Measurements from ENCODE around the gene DGCR8.

DGCR8 gene

GRCh38 chr22:20140521-20140964, 60.5 kb downstream of the DGCR8 start:
- H2BK5ac ChIP-seq (ENCODE audit: low read depth, low read length, poor library complexity) = no peak overlapping the region
- no peak overlapping the region for H4K91ac ChIP-seq (ENCODE audit: low read depth, low read length)
- no peak overlapping the region for H2BK120ac ChIP-seq (ENCODE audit: insufficient read depth, low read length, poor library complexity)
- no peak overlapping the region for H3K4me3 ChIP-seq (ENCODE audit: low read depth, low read length)
- no peak overlapping the region for H3K14ac ChIP-seq (ENCODE audit: low read length)
- WGBS (ENCODE audit: extremely low coverage, insufficient coverage, insufficient read length) = no CpG with 5 or more reads among the region's 17 CpGs
- no peak overlapping the region for H3K27ac ChIP-seq (ENCODE audit: low read depth, low read length)
- peaks cover 7% of the 10 kb centered on the region for H3K79me1 ChIP-seq (ENCODE audit: low read length)
- no peak overlapping the region for H4K8ac ChIP-seq (ENCODE audit: low read depth, low read length)
- H3K18ac ChIP-seq (ENCODE audit: low read length) = no peak overlapping the region
- no peak overlapping the region for H2AFZ ChIP-seq (ENCODE audit: insufficient read depth, low read length, poor library complexity)
- H2AK5ac ChIP-seq (ENCODE audit: low read length) = no peak overlapping the region
- H3K36me3 ChIP-seq (ENCODE audit: control insufficient read depth in 1 of 2, insufficient read depth in 2 of 2, low read length in 2 of 2) = peaks cover 20 to 28% of the 10 kb centered on the region in 2 experiments
- no peak for DNase-seq
- no peak overlapping the region for H3K9ac ChIP-seq (ENCODE audit: low read length)
- H3K4me2 ChIP-seq (ENCODE audit: low read length) = no peak overlapping the region
- H4K12ac ChIP-seq (ENCODE audit: low read depth, low read length) = no peak overlapping the region
- H3K4me1 ChIP-seq (ENCODE audit: control insufficient read depth in 1 of 2, insufficient read depth in 2 of 2, low read length in 2 of 2) = peaks cover 13 to 15% of the 10 kb centered on the region in 2 experiments
- no peaks in the 10 kb centered on the region for H3K27me3 ChIP-seq (ENCODE audit: insufficient read depth, low read length)
- no peak overlapping the region for H3K4ac ChIP-seq (ENCODE audit: low read depth, low read length)
- H3K9me3 ChIP-seq (ENCODE audit: insufficient read depth, low read depth, low read length) = peaks cover 4% of the 10 kb centered on the region
- no peaks in the 10 kb centered on the region for H3K79me2 ChIP-seq (ENCODE audit: control insufficient read depth, insufficient read depth, low read length, poor library complexity)
- H3K23ac ChIP-seq (ENCODE audit: low read length) = no peak overlapping the region
- H2BK12ac ChIP-seq (ENCODE audit: low read length) = no peak overlapping the region

- no peak overlapping the region for H4K12ac ChIP-seq (ENCODE audit: low read depth, low read length)
- H2AK5ac ChIP-seq (ENCODE audit: low read length) = peak overlapping the region; percentile 6
- no peak overlapping the region for H3K4me3 ChIP-seq (ENCODE audit: low read depth, low read length)
- peak overlapping the region; percentile 18 for H3K18ac ChIP-seq (ENCODE audit: low read length)
- peaks cover 7% of the 10 kb centered on the region for H3K79me1 ChIP-seq (ENCODE audit: low read length)
- H2AFZ ChIP-seq (ENCODE audit: insufficient read depth, low read length, poor library complexity) = no peak overlapping the region
- no peak overlapping the region for H3K4ac ChIP-seq (ENCODE audit: low read depth, low read length)
- no peak overlapping the region for H3K4me2 ChIP-seq (ENCODE audit: low read length)
- peaks cover 22 to 28% of the 10 kb centered on the region in 2 experiments for H3K36me3 ChIP-seq (ENCODE audit: control insufficient read depth in 1 of 2, insufficient read depth in 2 of 2, low read length in 2 of 2)
- H4K91ac ChIP-seq (ENCODE audit: low read depth, low read length) = peak overlapping the region; percentile 50
- peaks cover 13 to 15% of the 10 kb centered on the region in 2 experiments for H3K4me1 ChIP-seq (ENCODE audit: control insufficient read depth in 1 of 2, insufficient read depth in 2 of 2, low read length in 2 of 2)
- no CpG with 5 or more reads among the region's 22 CpGs for WGBS (ENCODE audit: extremely low coverage, insufficient coverage, insufficient read length)
- peak overlapping the region; percentile 9 for H3K27ac ChIP-seq (ENCODE audit: low read depth, low read length)
- peak; percentile 86 to 93 for DNase-seq
- no peaks in the 10 kb centered on the region for H3K79me2 ChIP-seq (ENCODE audit: control insufficient read depth, insufficient read depth, low read length, poor library complexity)
- H2BK120ac ChIP-seq (ENCODE audit: insufficient read depth, low read length, poor library complexity) = peak overlapping the region; percentile 13
- H3K9me3 ChIP-seq (ENCODE audit: insufficient read depth, low read depth, low read length) = peaks cover 1% of the 10 kb centered on the region
- peak overlapping the region; percentile 52 for H4K8ac ChIP-seq (ENCODE audit: low read depth, low read length)
- H3K27me3 ChIP-seq (ENCODE audit: insufficient read depth, low read length) = no peaks in the 10 kb centered on the region
- H2BK5ac ChIP-seq (ENCODE audit: low read depth, low read length, poor library complexity) = peak overlapping the region; percentile 7
- H3K14ac ChIP-seq (ENCODE audit: low read length) = peak overlapping the region; percentile 50
- H3K23ac ChIP-seq (ENCODE audit: low read length) = no peak overlapping the region
- no peak overlapping the region for H2BK12ac ChIP-seq (ENCODE audit: low read length)
- no peak overlapping the region for H3K9ac ChIP-seq (ENCODE audit: low read length)
Measured at GRCh38 chr22:20141186-20142077, 61.4 kb downstream of the DGCR8 start.

GRCh38 chr22:20142711-20143621, 62.9 kb downstream of the DGCR8 start:
- H3K27me3 ChIP-seq (ENCODE audit: insufficient read depth, low read length) = no peaks in the 10 kb centered on the region
- peaks cover 7% of the 10 kb centered on the region for H3K79me1 ChIP-seq (ENCODE audit: low read length)
- no peak overlapping the region for H3K4me2 ChIP-seq (ENCODE audit: low read length)
- no peak overlapping the region for H2BK120ac ChIP-seq (ENCODE audit: insufficient read depth, low read length, poor library complexity)
- H3K36me3 ChIP-seq (ENCODE audit: control insufficient read depth in 1 of 2, insufficient read depth in 2 of 2, low read length in 2 of 2) = peaks cover 22 to 28% of the 10 kb centered on the region in 2 experiments
- no peak overlapping the region for H2AFZ ChIP-seq (ENCODE audit: insufficient read depth, low read length, poor library complexity)
- peak overlapping the region; percentile 50 for H4K91ac ChIP-seq (ENCODE audit: low read depth, low read length)
- no peak overlapping the region for H3K23ac ChIP-seq (ENCODE audit: low read length)
- peak; percentile 67 to 71 for DNase-seq
- no peaks in the 10 kb centered on the region for H3K79me2 ChIP-seq (ENCODE audit: control insufficient read depth, insufficient read depth, low read length, poor library complexity)
- no peak overlapping the region for H3K27ac ChIP-seq (ENCODE audit: low read depth, low read length)
- H3K4ac ChIP-seq (ENCODE audit: low read depth, low read length) = no peak overlapping the region
- whole genome bisulfite sequencing (ENCODE audit: extremely low coverage, insufficient coverage, insufficient read length) = no CpG with 5 or more reads among the region's 65 CpGs
- peaks cover 13 to 15% of the 10 kb centered on the region in 2 experiments for H3K4me1 ChIP-seq (ENCODE audit: control insufficient read depth in 1 of 2, insufficient read depth in 2 of 2, low read length in 2 of 2)
- H3K14ac ChIP-seq (ENCODE audit: low read length) = no peak overlapping the region
- H3K9ac ChIP-seq (ENCODE audit: low read length) = no peak overlapping the region
- H4K12ac ChIP-seq (ENCODE audit: low read depth, low read length) = no peak overlapping the region
- no peaks in the 10 kb centered on the region for H3K9me3 ChIP-seq (ENCODE audit: insufficient read depth, low read depth, low read length)
- no peak overlapping the region for H2BK12ac ChIP-seq (ENCODE audit: low read length)
- H4K8ac ChIP-seq (ENCODE audit: low read depth, low read length) = no peak overlapping the region
- H3K18ac ChIP-seq (ENCODE audit: low read length) = no peak overlapping the region
- H3K4me3 ChIP-seq (ENCODE audit: low read depth, low read length) = no peak overlapping the region
- H2BK5ac ChIP-seq (ENCODE audit: low read depth, low read length, poor library complexity) = no peak overlapping the region
- H2AK5ac ChIP-seq (ENCODE audit: low read length) = no peak overlapping the region

- Histone ChIP-seq H3K9me3 (ENCODE audit: insufficient read depth, low read depth, low read length) (no peaks in the 10 kb centered on the region), H3K4me1 (ENCODE audit: control insufficient read depth in 1 of 2, insufficient read depth in 2 of 2, low read length in 2 of 2) (peaks cover 13 to 15% of the 10 kb centered on the region in 2 experiments), H4K12ac (ENCODE audit: low read depth, low read length) (no peak overlapping the region), H2AFZ (ENCODE audit: insufficient read depth, low read length, poor library complexity) (no peak overlapping the region), H3K79me1 (ENCODE audit: low read length) (peaks cover 7% of the 10 kb centered on the region), H3K4ac (ENCODE audit: low read depth, low read length) (no peak overlapping the region), H4K91ac (ENCODE audit: low read depth, low read length) (no peak overlapping the region), H2BK5ac (ENCODE audit: low read depth, low read length, poor library complexity) (no peak overlapping the region), H3K27ac (ENCODE audit: low read depth, low read length) (no peak overlapping the region), H3K4me2 (ENCODE audit: low read length) (no peak overlapping the region), H3K4me3 (ENCODE audit: low read depth, low read length) (no peak overlapping the region), H3K79me2 (ENCODE audit: control insufficient read depth, insufficient read depth, low read length, poor library complexity) (no peaks in the 10 kb centered on the region), H3K36me3 (ENCODE audit: control insufficient read depth in 1 of 2, insufficient read depth in 2 of 2, low read length in 2 of 2) (peaks cover 22 to 28% of the 10 kb centered on the region in 2 experiments), H3K27me3 (ENCODE audit: insufficient read depth, low read length) (no peaks in the 10 kb centered on the region), H3K9ac (ENCODE audit: low read length) (no peak overlapping the region), H2BK120ac (ENCODE audit: insufficient read depth, low read length, poor library complexity) (no peak overlapping the region), H3K23ac (ENCODE audit: low read length) (no peak overlapping the region), H3K18ac (ENCODE audit: low read length) (no peak overlapping the region), H2AK5ac (ENCODE audit: low read length) (no peak overlapping the region), H4K8ac (ENCODE audit: low read depth, low read length) (no peak overlapping the region), H2BK12ac (ENCODE audit: low read length) (no peak overlapping the region), H3K14ac (ENCODE audit: low read length) (no peak overlapping the region)
- WGBS (ENCODE audit: extremely low coverage, insufficient coverage, insufficient read length) = no CpG with 5 or more reads among the region's 19 CpGs
- no peak for DNase-seq
Measured at GRCh38 chr22:20143883-20144665, 64.0 kb downstream of the DGCR8 start.
